Psoas muscle (tissue), 8 donors: ENCODE results near the gene PVRIG. TPM values are rescaled to one million over a fixed set of nuclear protein-coding genes. Genes with fewer than 3 reads are reported as not detected.
A peak's percentile ranks its signal among the peaks of the same experiment; 100 is the strongest.
"Not testable (repeated sequence)": the region's sequence is repeated elsewhere in the genome, so short reads cannot be mapped to it uniquely, and the experiment has no call there.

Experiments
- ATAC-seq, 4 donors: fragments of 200-7000 bp; cut with Tn5 transposase; one replicate each; pipeline ENCODE4 v1.9.1; 2020; ENCODE audit warnings: moderate library complexity in 3 of 4, mild to moderate bottlenecking in 2 of 4
- DNase-seq, 2 donors: peaks; one replicate each; pipeline ENCODE4 v3.0.0-alpha.2; 2020
- H3K27ac ChIP-seq: fragments of 200-600 bp; one replicate; pipeline ENCODE4 v1.8.0; 2022
- H3K27me3 ChIP-seq, 3 donors: fragments of 200-600 bp in 1 of 3; one replicate each; pipeline versions ENCODE4 v1.6.1 to v1.8.0; 2013 to 2022; ENCODE audit warnings: low read length in 2 of 3, mild to moderate bottlenecking in 2 of 3, moderate library complexity in 1 of 3; ENCODE audit not compliant: insufficient read depth in 3 of 3
- H3K36me3 ChIP-seq, 2 donors: fragments of 200-600 bp in 1 of 2; one replicate each; pipeline versions ENCODE4 v1.6.1 to v1.8.0; 2013 to 2022; ENCODE audit warnings: low read depth in 1 of 2, mild to moderate bottlenecking in 1 of 2, moderate library complexity in 1 of 2; ENCODE audit not compliant: insufficient read depth in 1 of 2
- H3K4me1 ChIP-seq: fragments of 200-600 bp; one replicate; pipeline ENCODE4 v1.8.0; 2022
- H3K4me3 ChIP-seq: fragments of 200-600 bp; one replicate; pipeline ENCODE4 v1.8.0; 2022; ENCODE audit warnings: mild to moderate bottlenecking
- H3K9me3 ChIP-seq: fragments of 200-600 bp; one replicate; pipeline ENCODE4 v1.8.0; 2022
- WGBS, 3 donors: extraction: QIAGEN DNeasy Blood & Tissue Kit; methylation state at CpG; one replicate each; pipeline versions ENCODE4 v1.1.6 to v1.1.7; 2013; 5-methylcytosine and 5-hydroxymethylcytosine counted together
- intact Hi-C, 2 donors: fragments of 100-400 bp; cut with DNase I; formaldehyde crosslinking; loops; one replicate each; pipeline versions ENCODE4 v1.11.0 to v1.14.2; 2022
- polyA plus RNA-seq, 3 donors: library from polyadenylated mRNA; stranded (reverse); fragments of 200-250 nt; gene quantifications; one replicate each; pipeline ENCODE4 v1.2.3, GENCODE V29; 2013
- total RNA-seq, 4 donors: library from RNA; stranded (reverse); fragmentation: NEBNext Ultra II Directional in 2 of 4; extraction: Animal tissue kit (Norgen Biotek cat#: 25700) in 2 of 4; gene quantifications; one replicate each; pipeline versions ENCODE4 v1.2.1 to v1.2.4, GENCODE V29; 2021 to 2023
- TF ChIP-seq, protein P1 (sequence below): fragments of 200-600 bp; IDR thresholded peaks from one replicate; pipeline ENCODE4 v1.8.0; 2022; ENCODE audit warnings: antibody characterized with exemption
- donor health status: healthy with polysubstance abuse.
- donor health status: DM: no; HTN: no; CAD: no; lungs with moderate emphysema.
- donor health status: Bipolar disorder and iron deficiency.
- donor health status: healthy.
- donor health status: DM: yes; HTN: yes; CAD: no.
- donor health status: DM: no; HTN: no; CAD: no.
- donor health status: DM: no; HTN: no; CAD: no.
- donor health status: DM: yes; HTN: yes; CAD: no.

The PVRIG gene
- total and polyA plus RNA-seq, 7 donors = 0.05 to 0.61 (median 0.10) TPM; not detected in 3

DNA sequence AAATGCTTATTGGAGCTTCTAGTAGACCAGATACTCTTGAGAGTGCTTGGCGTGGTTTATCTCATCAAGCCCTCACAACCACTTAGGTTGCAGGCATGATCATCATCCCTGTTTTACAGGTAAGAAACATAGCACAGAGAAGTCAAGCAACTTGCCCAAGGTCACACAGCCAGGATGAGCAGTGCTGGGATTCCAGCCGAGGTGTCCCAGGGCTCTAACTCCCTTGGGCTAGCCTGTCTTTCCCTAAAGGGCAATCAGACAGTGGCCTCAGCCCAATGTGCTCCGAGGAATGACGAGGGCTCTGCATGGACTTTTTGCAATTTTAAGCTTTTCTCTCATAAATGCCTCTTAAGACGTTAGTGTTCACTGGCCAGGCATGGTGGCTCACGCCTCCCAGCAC lies 47.9 kb downstream of the PVRIG start:
- Histone ChIP-seq H3K27ac (peak overlapping the region; percentile 91), H3K36me3 (peaks cover 3 to 16% of the 10 kb centered on the region in 2 donors), H3K9me3 (no peaks in the 10 kb centered on the region), H3K4me1 (peaks cover 31% of the 10 kb centered on the region), H3K4me3 (no peak overlapping the region), H3K27me3 (no peaks in the 10 kb centered on the region)
- 83 to 86% (median 85%) methylated on average over 6 of the region's 6 CpGs for WGBS, 3 donors
- TF ChIP-seq, protein P1, sequence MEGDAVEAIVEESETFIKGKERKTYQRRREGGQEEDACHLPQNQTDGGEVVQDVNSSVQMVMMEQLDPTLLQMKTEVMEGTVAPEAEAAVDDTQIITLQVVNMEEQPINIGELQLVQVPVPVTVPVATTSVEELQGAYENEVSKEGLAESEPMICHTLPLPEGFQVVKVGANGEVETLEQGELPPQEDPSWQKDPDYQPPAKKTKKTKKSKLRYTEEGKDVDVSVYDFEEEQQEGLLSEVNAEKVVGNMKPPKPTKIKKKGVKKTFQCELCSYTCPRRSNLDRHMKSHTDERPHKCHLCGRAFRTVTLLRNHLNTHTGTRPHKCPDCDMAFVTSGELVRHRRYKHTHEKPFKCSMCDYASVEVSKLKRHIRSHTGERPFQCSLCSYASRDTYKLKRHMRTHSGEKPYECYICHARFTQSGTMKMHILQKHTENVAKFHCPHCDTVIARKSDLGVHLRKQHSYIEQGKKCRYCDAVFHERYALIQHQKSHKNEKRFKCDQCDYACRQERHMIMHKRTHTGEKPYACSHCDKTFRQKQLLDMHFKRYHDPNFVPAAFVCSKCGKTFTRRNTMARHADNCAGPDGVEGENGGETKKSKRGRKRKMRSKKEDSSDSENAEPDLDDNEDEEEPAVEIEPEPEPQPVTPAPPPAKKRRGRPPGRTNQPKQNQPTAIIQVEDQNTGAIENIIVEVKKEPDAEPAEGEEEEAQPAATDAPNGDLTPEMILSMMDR = no peak
- DNase-seq = no peak
- ATAC-seq = no peak
- intact Hi-C loops = no loop called here

DNA sequence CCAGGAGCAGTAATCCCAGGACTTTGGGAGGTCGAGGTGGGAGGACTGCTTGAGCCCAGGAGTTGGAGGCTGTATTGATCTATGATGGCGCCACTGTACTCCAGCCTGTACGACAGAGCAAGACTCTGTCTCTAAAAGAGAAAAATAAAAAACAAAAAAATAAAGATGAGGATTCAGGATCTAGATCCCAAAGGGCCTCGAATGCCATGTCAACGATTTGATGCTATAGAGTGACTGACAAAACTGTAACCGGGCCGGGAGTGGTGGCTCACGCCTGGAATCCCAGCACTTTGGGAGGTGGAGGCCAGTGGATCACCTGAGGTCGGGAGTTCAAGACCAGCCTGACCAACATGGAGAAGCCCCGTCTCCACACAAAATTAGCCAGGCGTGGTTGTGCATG lies 49.1 kb downstream of the PVRIG start:
- intact Hi-C loops, DNase-seq, H3K27me3 ChIP-seq, H3K9me3 ChIP-seq, ATAC-seq: not testable (repeated sequence)
- Histone ChIP-seq H3K4me3 (peak overlapping the region; percentile 78), H3K36me3 (peaks cover 3 to 16% of the 10 kb centered on the region in 2 donors), H3K4me1 (peaks cover 36% of the 10 kb centered on the region), H3K27ac (peak overlapping the region; percentile 91)
- WGBS, 3 donors = 81 to 91% (median 81%) methylated on average over 9 to 11 of the region's 11 CpGs

DNA sequence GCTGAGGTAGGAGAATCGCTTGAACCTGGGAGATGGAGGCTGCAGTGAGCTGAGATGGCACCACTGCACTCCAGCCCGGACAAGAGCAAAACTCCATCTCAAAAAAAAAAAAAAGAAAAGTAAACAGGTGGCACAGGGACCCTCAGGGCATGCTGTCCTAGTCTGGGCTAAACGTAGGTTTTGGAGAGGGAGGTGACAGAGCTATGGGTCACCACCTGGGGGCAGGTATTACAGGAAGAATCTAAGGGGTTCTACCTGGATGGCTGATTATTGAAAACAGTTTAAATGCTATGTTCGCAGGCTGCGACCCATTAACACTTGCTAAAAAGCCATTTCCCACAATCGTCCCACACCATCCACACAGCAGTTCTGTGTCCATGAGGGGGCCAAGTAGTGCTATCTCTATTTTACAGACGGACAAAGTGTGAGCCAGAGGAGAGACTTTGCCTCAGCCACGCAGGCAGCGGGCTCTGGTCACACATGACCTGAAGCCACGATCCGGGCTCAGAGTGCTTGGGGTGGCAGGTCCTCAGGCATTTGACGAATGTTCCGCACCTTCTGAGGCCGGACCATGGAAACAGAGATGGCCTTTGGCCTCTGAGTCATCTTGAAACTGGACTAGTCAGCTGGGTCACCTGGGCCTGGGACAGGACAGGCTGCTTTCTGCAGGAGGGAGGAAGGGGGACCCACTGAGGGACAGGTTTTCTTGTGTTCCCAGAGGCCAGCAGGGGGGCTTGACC lies 49.7 kb downstream of the PVRIG start:
- peak overlapping the region; percentile 91 for H3K27ac ChIP-seq
- 39 to 60% (median 45%) methylated on average over 14 of the region's 14 CpGs for WGBS, 3 donors
- DNase-seq = peak in 1 of 2 donors; percentile 80
- peaks cover 0 to 13% of the 10 kb centered on the region in 2 donors for H3K36me3 ChIP-seq
- not testable (repeated sequence) for H3K9me3 ChIP-seq, H3K27me3 ChIP-seq
- peak overlapping the region; percentile 78 for H3K4me3 ChIP-seq
- intact Hi-C loops = loop anchor here in 1 of 2 donors (10.0 kb wide), 1 partner anchor 75 kb away; no protein-coding TSS in a partner anchor
- peak; percentile 47 to 69 (median 68) for ATAC-seq
- H3K4me1 ChIP-seq = peaks cover 36% of the 10 kb centered on the region

DNA sequence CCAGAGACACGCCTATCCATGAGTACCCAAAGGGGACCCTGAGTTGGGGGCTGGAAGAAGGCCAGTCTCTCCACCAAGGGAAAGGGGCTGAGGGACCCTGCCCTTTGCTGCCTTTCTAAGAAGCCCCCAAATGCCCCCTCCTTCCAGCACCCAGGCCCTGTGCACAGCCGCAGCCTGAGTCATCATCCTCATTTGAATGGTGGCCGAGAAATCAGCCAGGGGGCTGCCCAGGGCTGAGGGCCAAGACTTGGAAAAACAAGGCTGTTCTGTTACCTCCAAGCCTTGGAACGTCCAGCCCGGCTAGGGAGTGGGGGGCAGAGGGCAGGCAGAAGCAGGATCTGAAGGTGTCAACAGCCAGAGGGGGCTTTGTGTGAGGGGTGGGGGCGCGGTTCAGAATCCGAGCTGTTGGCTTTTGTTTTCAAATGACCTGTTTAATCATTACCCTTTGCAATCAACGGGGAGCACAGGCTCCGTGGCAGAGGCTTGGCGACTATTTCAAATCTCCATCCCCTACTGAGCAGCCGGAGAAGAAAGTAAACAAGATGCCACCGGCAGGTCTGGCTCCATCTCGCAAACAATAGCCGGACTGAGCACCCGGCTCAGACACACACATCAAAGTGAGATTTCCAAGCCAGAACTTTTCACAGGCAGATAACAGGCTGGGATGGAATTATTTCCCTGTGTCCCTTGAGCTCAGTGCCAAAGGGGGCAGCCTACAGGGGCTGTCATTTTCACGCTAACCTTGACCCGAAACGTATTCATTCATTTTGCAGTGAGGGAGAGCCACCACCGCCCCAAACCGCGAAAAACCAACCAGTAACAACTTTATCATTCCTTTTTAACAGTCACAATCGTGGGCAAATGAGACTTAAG lies 50.5 kb downstream of the PVRIG start:
- peak overlapping the region; percentile 91 for H3K27ac ChIP-seq
- peaks cover 36% of the 10 kb centered on the region for H3K4me1 ChIP-seq
- peak overlapping the region; percentile 78 for H3K4me3 ChIP-seq
- intact Hi-C loops = loop anchor here in 1 of 2 donors (10.0 kb wide), 1 partner anchor 75 kb away; no protein-coding TSS in a partner anchor
- H3K36me3 ChIP-seq = peaks cover 0 to 11% of the 10 kb centered on the region in 2 donors
- 7 to 11% (median 7%) methylated on average over 14 to 16 of the region's 23 CpGs for WGBS, 3 donors
- ATAC-seq = peak; percentile 20 to 47 (median 37)
- not testable (repeated sequence) for H3K27me3 ChIP-seq, H3K9me3 ChIP-seq
- DNase-seq = peak in 1 of 2 donors; percentile 53

Other genes starting within 250 kb of the PVRIG start
- under 1 TPM; 0.49 to 0.82 (median 0.59) TPM for gene AZGP1, start 243.9 kb upstream of the PVRIG start, total RNA-seq
- 1 to 10 TPM in 2 of 3 donors, under 1 TPM in 1; 0.73 to 2.4 (median 1.6) TPM for gene AZGP1, start 243.9 kb upstream of the PVRIG start, polyA plus RNA-seq
- 10 to 100 TPM; 38.5 to 40.2 (median 38.9) TPM for gene ZKSCAN1, start 204.4 kb upstream of the PVRIG start, total RNA-seq
- gene ZKSCAN1, start 204.4 kb upstream of the PVRIG start, polyA plus RNA-seq = 10 to 100 TPM in 1 of 3 donors, 1 to 10 TPM in 2; 5.7 to 15.8 (median 8.8) TPM
- 10 to 100 TPM in 3 of 4 donors, 1 to 10 TPM in 1; 9.9 to 20.3 (median 11.7) TPM for gene ZSCAN21, start 170.2 kb upstream of the PVRIG start, total RNA-seq
- 10 to 100 TPM in 2 of 3 donors, 1 to 10 TPM in 1; 6.8 to 25.6 (median 16.2) TPM for gene ZSCAN21, start 170.2 kb upstream of the PVRIG start, polyA plus RNA-seq
- gene ZNF3, start 138.2 kb upstream of the PVRIG start, total RNA-seq = 10 to 100 TPM; 14.6 to 23.8 (median 17.1) TPM
- gene ZNF3, start 138.2 kb upstream of the PVRIG start, polyA plus RNA-seq = 10 to 100 TPM; 11.2 to 26.4 (median 15.1) TPM
- gene COPS6, start 131.0 kb upstream of the PVRIG start, total RNA-seq = 100 to 1,000 TPM in 3 of 4 donors, 10 to 100 TPM in 1; 82.9 to 130 (median 111) TPM
- gene COPS6, start 131.0 kb upstream of the PVRIG start, polyA plus RNA-seq = 100 to 1,000 TPM; 104 to 145 (median 126) TPM
- gene MCM7, start 118.6 kb upstream of the PVRIG start, total RNA-seq = 10 to 100 TPM; 24.6 to 34.0 (median 30.6) TPM
- gene MCM7, start 118.6 kb upstream of the PVRIG start, polyA plus RNA-seq = 10 to 100 TPM; 33.3 to 40.6 (median 33.8) TPM
- gene AP4M1, start 118.3 kb upstream of the PVRIG start, total RNA-seq = 10 to 100 TPM in 2 of 4 donors, 1 to 10 TPM in 2; 8.8 to 12.9 (median 10.8) TPM
- 10 to 100 TPM; 10.9 to 19.2 (median 14.5) TPM for gene AP4M1, start 118.3 kb upstream of the PVRIG start, polyA plus RNA-seq
- gene TAF6, start 100.6 kb upstream of the PVRIG start, total RNA-seq = 10 to 100 TPM; 26.8 to 40.5 (median 31.7) TPM
- gene TAF6, start 100.6 kb upstream of the PVRIG start, polyA plus RNA-seq = 10 to 100 TPM; 31.4 to 58.4 (median 34.8) TPM
- 1 to 10 TPM; 2.2 to 3.9 (median 2.5) TPM for gene CNPY4, start 100.3 kb upstream of the PVRIG start, total RNA-seq
- 1 to 10 TPM; 2.9 to 7.0 (median 4.4) TPM for gene CNPY4, start 100.3 kb upstream of the PVRIG start, polyA plus RNA-seq
- gene MBLAC1, start 93.0 kb upstream of the PVRIG start, total RNA-seq = 1 to 10 TPM in 3 of 4 donors, under 1 TPM in 1; 0.91 to 2.6 (median 1.7) TPM
- gene MBLAC1, start 93.0 kb upstream of the PVRIG start, polyA plus RNA-seq = 1 to 10 TPM; 1.8 to 3.8 (median 2.7) TPM
- gene LAMTOR4, start 71.0 kb upstream of the PVRIG start, total RNA-seq = 10 to 100 TPM; 48.7 to 74.6 (median 68.1) TPM
- gene LAMTOR4, start 71.0 kb upstream of the PVRIG start, polyA plus RNA-seq = 100 to 1,000 TPM; 118 to 141 (median 140) TPM
- gene TRAPPC14, start 61.2 kb upstream of the PVRIG start, total RNA-seq = 10 to 100 TPM in 1 of 4 donors, 1 to 10 TPM in 3; 4.1 to 14.2 (median 7.4) TPM
- gene TRAPPC14, start 61.2 kb upstream of the PVRIG start, polyA plus RNA-seq = 10 to 100 TPM in 1 of 3 donors, 1 to 10 TPM in 2; 5.2 to 13.1 (median 9.8) TPM
- gene GAL3ST4, start 51.3 kb upstream of the PVRIG start, total RNA-seq = 1 to 10 TPM in 2 of 4 donors, under 1 TPM in 2; 0.23 to 3.8 (median 0.95) TPM
- under 1 TPM; 0.45 to 0.57 (median 0.52) TPM for gene GAL3ST4, start 51.3 kb upstream of the PVRIG start, polyA plus RNA-seq
- under 1 TPM; 0.16 to 0.77 (median 0.36) TPM for gene GPC2, start 42.6 kb upstream of the PVRIG start, total RNA-seq
- gene GPC2, start 42.6 kb upstream of the PVRIG start, polyA plus RNA-seq = under 1 TPM; 0.30 to 0.38 (median 0.33) TPM
- gene STAG3, start 42.0 kb upstream of the PVRIG start, total RNA-seq = under 1 TPM; 0.25 to 0.82 (median 0.47) TPM
- under 1 TPM; 0.18 to 0.86 (median 0.51) TPM for gene STAG3, start 42.0 kb upstream of the PVRIG start, polyA plus RNA-seq
- not detected for gene SPDYE3, start 87.8 kb downstream of the PVRIG start, total RNA-seq
- under 1 TPM in 2 of 3 donors, not detected in 1; 0.09 to 0.19 TPM for gene SPDYE3, start 87.8 kb downstream of the PVRIG start, polyA plus RNA-seq
- 10 to 100 TPM; 11.3 to 19.2 (median 13.4) TPM for gene PILRB, start 138.2 kb downstream of the PVRIG start, total RNA-seq
- 10 to 100 TPM; 11.2 to 17.9 (median 16.4) TPM for gene PILRB, start 138.2 kb downstream of the PVRIG start, polyA plus RNA-seq
- gene PILRA, start 153.5 kb downstream of the PVRIG start, total RNA-seq = 1 to 10 TPM; 2.1 to 2.7 (median 2.3) TPM
- gene PILRA, start 153.5 kb downstream of the PVRIG start, polyA plus RNA-seq = 1 to 10 TPM in 2 of 3 donors, under 1 TPM in 1; 0.93 to 2.8 (median 1.6) TPM
- gene ZCWPW1, start 208.8 kb downstream of the PVRIG start, total RNA-seq = 1 to 10 TPM; 3.5 to 5.6 (median 3.7) TPM
- 10 to 100 TPM in 1 of 3 donors, 1 to 10 TPM in 2; 5.5 to 13.2 (median 5.9) TPM for gene ZCWPW1, start 208.8 kb downstream of the PVRIG start, polyA plus RNA-seq
- 10 to 100 TPM; 27.2 to 41.5 (median 36.9) TPM for gene MEPCE, start 209.9 kb downstream of the PVRIG start, total RNA-seq
- 10 to 100 TPM; 28.7 to 40.5 (median 29.5) TPM for gene MEPCE, start 209.9 kb downstream of the PVRIG start, polyA plus RNA-seq
- gene PPP1R35, start 216.5 kb downstream of the PVRIG start, total RNA-seq = 10 to 100 TPM in 3 of 4 donors, 1 to 10 TPM in 1; 8.0 to 17.9 (median 13.0) TPM
- 10 to 100 TPM in 2 of 3 donors, 1 to 10 TPM in 1; 9.8 to 22.4 (median 12.8) TPM for gene PPP1R35, start 216.5 kb downstream of the PVRIG start, polyA plus RNA-seq
- not detected for gene SPACDR, start 244.3 kb downstream of the PVRIG start, total RNA-seq
- under 1 TPM in 2 of 3 donors, not detected in 1; 0.17 to 0.25 TPM for gene SPACDR, start 244.3 kb downstream of the PVRIG start, polyA plus RNA-seq